HG02759 (cell line): ENCODE measurements around the gene LRRC4C.

Experiments
- ATAC-seq: cut with Tn5 transposase; IDR thresholded peaks from one replicate; pipeline ENCODE4 v1.9.1; 2021; ENCODE audit warnings: mild to moderate bottlenecking, moderate library complexity; ENCODE audit not compliant: unreplicated experiment

LRRC4C gene

DNA sequence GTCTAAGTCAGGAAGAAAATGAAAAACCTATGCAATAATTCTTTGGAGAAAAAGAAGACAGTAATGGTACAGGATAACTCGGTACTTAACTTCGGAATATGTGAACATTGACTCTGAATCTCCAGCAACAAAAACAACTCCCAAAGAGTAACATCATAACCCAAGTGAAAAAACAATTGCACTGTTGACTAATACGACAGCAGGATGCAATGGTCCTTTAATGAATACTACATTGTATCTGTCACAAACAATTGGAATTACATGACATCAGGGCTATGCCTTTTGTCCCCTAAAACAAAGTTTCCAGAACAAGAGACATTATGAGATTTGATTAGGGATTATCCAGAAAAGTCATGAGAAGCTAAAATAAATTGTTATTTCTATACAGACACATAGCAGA lies 1065.9 kb downstream of the LRRC4C start:
- no peak for ATAC-seq

- no peak for ATAC-seq
Measured at GRCh38 chr11:40391679-40392078, 1067.8 kb downstream of the LRRC4C start.

- no peak for ATAC-seq
Measured at GRCh38 chr11:40388097-40388818, 1071.2 kb downstream of the LRRC4C start.

DNA sequence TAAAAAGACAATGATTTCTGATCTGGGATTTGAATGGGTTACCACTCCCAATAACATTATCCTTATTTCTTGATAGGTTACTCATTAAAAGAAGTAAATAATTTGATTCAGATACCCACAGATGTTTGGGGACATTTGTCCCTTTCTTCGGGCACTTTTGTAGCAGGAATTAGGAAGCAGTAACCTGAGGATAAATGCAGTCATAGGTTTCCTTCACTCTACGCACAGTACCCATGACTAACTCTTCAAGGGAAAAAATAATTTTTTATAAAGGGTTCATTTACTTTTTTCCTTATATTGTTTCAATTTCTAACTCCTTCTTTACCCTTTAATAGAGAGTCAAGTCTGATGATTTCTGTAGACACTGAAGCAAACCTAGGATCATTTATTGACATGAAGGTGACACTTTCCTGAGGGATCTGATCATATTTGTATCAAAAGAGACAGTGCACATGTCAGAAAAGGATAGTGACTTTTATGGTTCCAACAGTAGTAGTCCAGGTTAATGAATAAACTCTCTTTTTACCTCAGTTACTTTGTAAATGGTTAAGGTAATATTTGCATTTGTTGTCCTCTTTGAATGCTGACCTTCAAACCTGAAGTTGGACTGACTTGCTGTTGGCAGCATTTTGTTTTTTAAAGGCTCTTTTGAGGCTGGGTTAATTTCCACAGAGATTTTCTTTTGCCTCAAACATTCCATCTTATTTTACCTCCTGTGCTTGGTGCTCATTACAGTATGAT lies 1072.0 kb downstream of the LRRC4C start:
- ATAC-seq = no peak

DNA sequence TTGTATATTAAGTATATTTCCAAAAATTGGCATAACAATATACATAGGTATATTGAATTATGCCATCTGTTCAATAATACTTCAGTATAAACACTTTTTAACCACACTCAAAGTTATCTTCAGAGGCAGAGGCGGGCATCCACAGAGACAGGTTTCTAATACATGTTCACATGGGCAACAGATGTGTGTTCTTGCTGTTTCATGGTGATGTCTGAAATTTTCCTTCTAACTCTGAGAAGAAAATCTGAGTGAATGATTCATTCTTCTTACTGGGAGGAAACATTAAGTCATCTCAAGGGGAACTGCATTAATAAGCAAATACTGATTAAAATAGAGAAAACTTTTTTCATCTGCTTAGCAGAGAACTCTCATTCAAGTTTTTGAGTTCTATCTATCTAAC lies 1074.5 kb downstream of the LRRC4C start:
- ATAC-seq = no peak

DNA sequence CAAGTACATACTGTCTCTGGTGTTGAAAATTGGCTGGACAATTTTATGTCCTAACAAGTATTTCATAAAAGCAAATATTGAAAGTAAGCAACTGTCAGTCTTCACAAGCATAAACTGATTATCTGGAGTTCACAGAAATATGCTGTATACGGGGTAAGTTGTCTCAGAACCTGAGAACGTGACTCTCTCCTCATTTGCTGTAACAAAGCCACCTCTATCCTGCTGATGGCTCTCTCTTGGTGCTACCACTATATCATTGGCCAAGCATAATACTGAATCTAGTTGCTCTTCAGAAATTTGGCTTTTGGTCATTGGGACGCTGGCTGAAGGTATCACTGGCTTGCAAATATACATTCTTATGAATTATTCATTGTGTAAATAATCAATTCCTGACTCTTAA lies 1078.0 kb downstream of the LRRC4C start:
- no peak for ATAC-seq

DNA sequence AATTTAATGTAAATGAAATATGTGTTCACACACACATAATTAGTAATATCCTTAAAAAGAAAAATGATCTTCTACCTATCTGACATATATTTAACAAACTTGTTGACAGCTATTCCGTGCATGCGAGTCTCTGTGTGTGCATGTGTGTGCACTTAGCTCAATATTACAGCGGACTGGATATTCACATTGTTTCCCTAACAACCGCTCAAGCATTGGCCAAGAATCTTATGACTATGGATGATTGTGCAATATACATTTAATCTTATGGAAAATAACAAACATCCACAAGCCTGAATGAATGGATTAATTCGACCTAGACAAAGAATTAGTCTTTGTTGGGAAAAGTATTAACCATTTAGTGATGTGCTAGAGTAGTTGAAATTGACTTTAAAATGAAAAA lies 1078.6 kb downstream of the LRRC4C start:
- ATAC-seq = no peak

DNA sequence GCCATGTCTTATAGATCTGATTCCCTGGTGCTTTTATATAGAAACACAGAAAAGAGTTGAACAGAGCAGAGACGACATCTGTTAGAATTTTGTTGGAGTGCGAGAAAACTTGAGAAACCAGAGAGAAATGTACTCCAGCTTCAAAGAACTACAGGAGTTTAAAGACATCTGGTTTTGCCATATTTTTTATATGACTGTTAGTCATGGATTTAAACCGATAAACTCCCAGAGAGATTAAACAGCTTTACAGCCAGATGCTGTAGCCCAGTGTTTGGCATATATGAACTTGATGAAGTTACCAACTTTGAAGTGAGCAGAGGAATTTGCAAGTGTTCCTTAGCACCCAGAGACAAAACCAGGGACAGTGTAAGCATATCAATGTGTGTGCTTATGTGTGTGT lies 1083.1 kb downstream of the LRRC4C start:
- no peak for ATAC-seq

DNA sequence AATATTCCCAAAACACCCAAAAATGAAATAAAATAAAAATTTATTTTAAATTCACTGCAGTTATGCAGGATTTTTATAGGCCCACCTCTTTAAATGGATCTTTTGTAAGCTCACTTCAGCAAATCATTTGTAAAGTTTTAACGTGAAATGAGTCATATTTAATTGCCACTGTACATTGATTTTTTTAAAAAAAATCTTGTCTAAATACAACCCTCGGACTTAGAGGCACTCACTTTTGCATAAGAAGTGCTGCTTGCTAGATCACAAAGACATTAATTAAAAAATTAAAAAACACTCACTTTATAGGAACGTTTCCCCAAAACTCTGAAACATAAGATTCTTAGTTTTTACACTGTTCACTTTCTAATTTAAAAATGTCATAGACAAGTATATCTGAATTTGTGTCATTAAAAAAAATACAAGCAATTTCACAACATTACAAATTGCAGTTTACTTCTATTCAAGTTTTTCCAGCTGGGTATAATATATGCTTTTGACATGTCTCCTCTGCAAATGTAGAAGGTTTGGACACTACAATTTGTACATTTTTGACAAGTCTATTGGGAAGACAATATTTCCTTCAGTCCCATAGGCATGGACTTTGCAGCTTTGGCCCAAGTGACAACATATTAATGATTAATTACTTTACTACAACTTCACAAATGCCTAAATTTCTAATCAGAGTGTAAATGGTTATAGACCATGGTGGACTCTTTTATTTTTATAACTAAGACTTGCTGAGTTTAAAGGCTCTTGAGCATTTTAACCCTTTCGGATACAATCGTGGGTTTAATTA lies 1088.4 kb downstream of the LRRC4C start:
- no peak for ATAC-seq

DNA sequence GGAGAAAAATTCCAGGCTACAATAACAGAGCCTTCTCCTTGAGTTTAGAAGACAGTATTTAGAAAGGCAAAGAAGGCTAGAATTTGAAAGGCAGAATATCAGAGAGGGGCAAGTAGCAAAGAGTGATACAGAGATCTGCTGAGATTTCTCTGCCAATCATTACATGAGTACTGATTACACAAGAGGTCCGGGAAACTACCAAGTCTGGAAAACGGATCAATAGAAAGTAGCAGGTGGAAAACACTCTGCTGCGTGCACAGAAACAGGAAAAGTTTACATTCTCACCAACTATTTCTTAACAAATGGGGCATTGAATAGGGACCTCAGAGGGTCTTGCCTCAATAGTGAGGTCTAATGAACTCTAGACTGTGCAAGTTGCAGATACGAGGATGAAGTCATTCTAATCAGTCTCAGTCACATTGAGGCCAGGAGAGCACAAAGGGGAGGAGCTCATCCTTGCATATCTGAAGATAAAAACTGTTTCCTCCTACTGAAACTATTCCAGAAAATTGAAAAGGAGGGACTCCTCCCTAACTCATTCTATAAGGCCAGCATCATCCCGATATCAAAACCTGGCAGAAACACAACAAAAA lies 1099.2 kb downstream of the LRRC4C start:
- ATAC-seq = no peak

DNA sequence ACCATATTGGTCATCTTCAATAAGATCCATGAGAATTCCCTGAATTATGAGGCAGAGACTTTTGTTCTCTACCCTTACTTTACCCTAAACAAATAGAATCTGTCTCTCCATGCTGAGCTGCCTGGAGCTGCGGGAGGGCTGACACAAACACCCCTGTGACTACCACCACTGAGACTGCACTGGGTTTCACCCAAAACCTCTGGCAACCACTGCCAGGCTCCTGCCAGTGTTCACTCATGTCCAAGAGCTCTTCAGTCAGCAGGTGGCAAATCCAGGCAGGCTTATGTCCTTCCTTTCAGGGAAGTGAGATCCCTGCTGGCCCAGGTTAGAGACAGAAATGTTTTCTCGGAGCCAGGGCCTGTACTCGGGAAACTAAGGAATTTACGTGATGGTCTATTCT lies 1105.3 kb downstream of the LRRC4C start:
- no peak for ATAC-seq

DNA sequence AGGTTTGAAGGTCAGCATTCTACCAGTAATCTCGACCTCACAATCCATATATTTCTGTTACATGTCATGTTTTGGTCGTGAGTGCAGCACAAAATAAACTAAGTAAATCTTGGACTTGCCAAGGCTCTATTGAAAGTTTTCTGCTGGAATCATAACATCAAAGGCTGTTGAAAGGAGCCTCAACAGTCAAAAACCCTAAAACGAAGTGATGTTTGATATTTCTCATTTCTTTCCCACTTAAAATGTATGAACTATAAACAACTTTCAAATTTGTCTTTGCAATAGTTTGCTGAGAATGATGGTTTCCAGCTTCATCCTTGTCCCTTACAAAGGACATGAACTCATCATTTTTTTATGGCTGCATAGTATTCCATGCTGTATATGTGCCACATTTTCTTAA lies 1118.5 kb downstream of the LRRC4C start:
- ATAC-seq = no peak

DNA sequence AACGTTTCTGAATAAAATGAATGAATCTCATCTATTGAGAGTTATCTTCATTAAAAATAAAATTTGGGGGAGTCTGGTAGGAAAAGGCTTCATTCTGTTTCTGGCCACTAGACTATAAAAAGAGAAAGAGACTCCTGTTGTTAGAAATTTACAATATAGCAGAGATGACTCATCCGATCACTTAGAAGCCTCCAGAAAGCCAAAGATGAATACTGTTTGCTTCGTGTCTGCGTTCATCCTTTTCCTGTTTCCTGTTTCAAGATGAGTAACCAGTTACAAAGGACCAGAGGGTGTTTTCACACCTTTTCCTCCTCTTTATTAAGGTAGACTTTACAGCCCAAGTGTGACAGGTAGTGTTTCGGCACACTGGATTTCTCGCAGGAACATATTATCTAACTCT lies 1120.7 kb downstream of the LRRC4C start:
- no peak for ATAC-seq

DNA sequence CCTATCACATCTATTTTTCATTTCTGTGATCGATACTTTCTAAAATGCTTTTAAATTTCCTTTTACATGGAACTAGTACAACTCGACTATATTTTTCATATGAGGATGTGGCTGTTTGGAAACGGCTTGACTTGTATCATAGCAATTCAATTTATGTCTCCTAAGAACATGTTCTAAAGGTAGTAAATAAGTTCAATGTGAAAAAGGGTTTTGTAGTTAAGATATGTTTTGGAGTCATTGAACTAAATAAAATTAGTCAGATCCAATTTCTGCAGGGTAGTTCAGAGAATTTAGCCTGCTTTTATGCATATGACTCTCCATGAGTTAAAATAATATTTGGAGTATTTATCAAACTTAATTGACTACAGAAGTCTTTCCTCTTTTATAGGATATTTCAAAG lies 1121.4 kb downstream of the LRRC4C start:
- ATAC-seq = no peak

GRCh38 chr11:40337118-40337517 lies 1122.3 kb downstream of the LRRC4C start:
- ATAC-seq = no peak

- ATAC-seq = no peak
Measured at GRCh38 chr11:40328890-40329614, 1130.4 kb downstream of the LRRC4C start.

DNA sequence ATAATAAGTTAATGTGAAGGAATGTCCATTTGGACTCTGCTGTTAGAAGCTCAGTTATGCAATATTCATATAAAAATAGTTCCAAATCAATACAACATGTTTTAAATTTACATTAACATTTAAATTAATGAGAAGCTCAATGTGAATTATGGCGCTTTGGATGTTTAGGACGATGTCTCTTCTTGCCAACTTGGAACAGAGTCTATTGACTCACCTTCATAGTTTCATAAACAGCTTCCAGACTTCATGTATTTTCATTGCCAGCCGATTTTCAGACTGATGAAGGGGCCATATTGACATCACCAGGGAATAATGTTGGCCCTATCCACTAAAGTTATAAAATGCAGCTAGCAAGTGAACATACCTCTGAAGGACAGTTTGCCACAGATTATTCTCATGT lies 1136.2 kb downstream of the LRRC4C start:
- ATAC-seq = no peak

DNA sequence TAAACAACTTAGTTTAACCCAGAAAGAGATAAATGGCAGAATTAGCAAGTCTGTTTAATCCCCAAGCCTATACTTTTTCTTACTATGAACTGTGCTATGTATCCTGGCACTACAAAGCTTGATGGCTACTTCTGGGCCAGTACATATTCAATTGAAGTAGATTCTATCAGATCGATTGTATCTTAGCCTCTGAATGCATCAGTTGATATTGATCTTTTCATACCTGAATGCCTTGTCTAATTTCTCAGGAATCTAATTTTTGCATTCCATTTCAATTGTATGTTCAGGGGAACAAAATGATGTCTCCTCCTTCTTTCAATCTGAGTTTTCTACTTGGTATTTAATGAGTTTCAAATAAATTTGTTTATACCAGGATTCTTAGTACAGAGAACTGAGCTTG lies 1137.9 kb downstream of the LRRC4C start:
- ATAC-seq = no peak

DNA sequence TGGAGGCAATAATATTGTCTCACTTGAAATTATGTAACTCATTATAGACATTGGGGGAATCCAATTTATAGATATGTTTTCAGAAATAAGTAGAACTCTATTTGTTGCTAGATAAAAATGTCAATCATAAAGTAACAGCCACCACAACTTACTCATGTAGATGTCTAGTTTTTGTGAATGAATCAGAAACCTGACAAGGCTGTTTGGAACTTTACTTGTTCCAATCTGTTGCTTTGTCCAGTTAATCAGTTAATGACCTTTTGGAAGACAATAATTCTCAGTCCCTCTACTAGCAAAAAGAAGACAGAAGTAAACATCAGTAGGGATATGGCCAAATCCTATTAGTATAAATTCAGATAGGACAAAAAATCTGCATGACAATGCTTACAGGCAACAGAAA lies 1143.3 kb downstream of the LRRC4C start:
- ATAC-seq = no peak

DNA sequence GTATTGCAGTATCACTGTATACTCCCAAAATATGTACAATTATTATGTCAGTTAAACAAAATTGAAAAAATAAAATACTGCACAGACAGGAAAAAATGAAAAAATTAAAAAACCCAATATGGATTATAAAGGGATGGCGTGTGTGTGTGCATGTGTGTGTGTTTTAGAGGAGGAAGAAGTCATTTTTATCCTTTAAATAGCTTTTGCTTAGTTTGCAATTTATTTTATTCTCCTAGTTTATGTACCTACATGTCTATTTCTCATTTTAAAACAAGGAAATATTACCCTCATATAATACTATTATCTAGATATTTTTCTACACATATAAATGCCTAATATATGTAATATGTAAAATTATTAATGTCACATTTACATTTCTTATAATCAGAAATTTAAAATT lies 1144.3 kb downstream of the LRRC4C start:
- no peak for ATAC-seq

- ATAC-seq = no peak
Measured at GRCh38 chr11:40314327-40314726, 1145.1 kb downstream of the LRRC4C start.
